Kidney (tissue), 14 donors: Measurements from ENCODE around the gene CPHXL2. TPM values are rescaled to one million over a fixed set of nuclear protein-coding genes. Genes with fewer than 3 reads are reported as not detected.

Experiments used
- DNase-seq, 5 donors: peaks; one replicate each; pipeline ENCODE4 v3.0.0-alpha.2; 2013 to 2020
- FAIRE-seq: peaks from 2 replicates; lab custom pipeline; 2012; peaks lifted over from hg19 to GRCh38; lab: Jason Lieb, UNC
- H3K27ac ChIP-seq, 2 donors: one replicate each; pipeline ENCODE4 v1.7.0; 2013; ENCODE audit warnings: low read depth in 2 of 2, low read length in 2 of 2, inconsistent platforms in 1 of 2
- H3K27me3 ChIP-seq: one replicate; pipeline ENCODE4 v1.7.1; 2013; ENCODE audit warnings: low read length, inconsistent platforms; ENCODE audit not compliant: control insufficient read depth, insufficient read depth
- H3K36me3 ChIP-seq, 3 donors: one replicate each; pipeline versions ENCODE4 v1.7.0 to v1.7.1; 2013; ENCODE audit warnings: low read length in 3 of 3, control low read depth in 1 of 3, inconsistent platforms in 1 of 3; ENCODE audit not compliant: insufficient read depth in 3 of 3, control insufficient read depth in 2 of 3
- H3K4me1 ChIP-seq, 3 donors: one replicate each; pipeline versions ENCODE4 v1.7.0 to v1.7.1; 2013; ENCODE audit warnings: low read length in 3 of 3, inconsistent platforms in 1 of 3, low read depth in 1 of 3; ENCODE audit not compliant: control insufficient read depth in 2 of 3, insufficient read depth in 2 of 3
- H3K4me3 ChIP-seq, 3 donors: one replicate each; pipeline versions ENCODE4 v1.7.0 to v1.8.1; 2013; ENCODE audit warnings: low read length in 3 of 3, control low read depth in 1 of 3, inconsistent platforms in 1 of 3
- H3K9ac ChIP-seq, 3 donors: one replicate each; pipeline versions ENCODE4 v1.7.0 to v1.7.1; 2013; ENCODE audit warnings: low read length in 3 of 3, control low read depth in 1 of 3, inconsistent platforms in 1 of 3
- H3K9me3 ChIP-seq, 3 donors: one replicate each; pipeline versions ENCODE4 v1.7.0 to v1.7.1; 2013; ENCODE audit warnings: low read length in 3 of 3, control low read depth in 1 of 3, inconsistent platforms in 1 of 3; ENCODE audit not compliant: control insufficient read depth in 2 of 3, insufficient read depth in 1 of 3
- CTCF ChIP-seq: IDR thresholded peaks from 3 replicates; pipeline ENCODE4 v1.5.1; 2012; ENCODE audit warnings: mild to moderate bottlenecking, moderate library complexity, borderline replicate concordance; ENCODE audit not compliant: insufficient read depth; ENCODE audit errors: extremely low read depth
- intact Hi-C: fragments of 100-400 bp; cut with DNase I; formaldehyde crosslinking; loops from one replicate; pipeline ENCODE4 v1.11.1; 2022
- polyA plus RNA-seq: library from polyadenylated mRNA; stranded (reverse); fragments of 350-450 nt; fragmentation: Illumina TruSeq; extraction: RNeasy Lipid Tissue Mini Kit (QIAGEN cat#74804); gene quantifications from one replicate; pipeline ENCODE4 v1.2.3, GENCODE V29; 2014; ENCODE audit warnings: low read depth, low replicate concordance; ENCODE audit not compliant: insufficient read depth
- total RNA-seq: library from RNA; stranded (reverse); fragmentation: NEBNext Ultra II Directional; extraction: Animal tissue kit (Norgen Biotek cat#: 25700); gene quantifications from one replicate; pipeline ENCODE4 v1.2.1, GENCODE V29; 2021
- donor health status: control.
- donor health status: control.
- donor health status: control.
- donor health status: control.
- donor health status: control.
- donor health status: DM: yes; HTN: yes; CAD: no.
- donor health status: Normal renal cell carcinoma (clear cell type).

The CPHXL2 gene
- total and polyA plus RNA-seq, 2 donors from 2014 or later = not detected

- Histone ChIP-seq H3K27ac (no peak overlapping the region), H3K36me3 (no peaks in the 10 kb centered on the region), H3K9me3 (no peaks in the 10 kb centered on the region), H3K4me1 (no peaks in the 10 kb centered on the region), H3K4me3 (no peak overlapping the region), H3K9ac (no peak overlapping the region), H3K27me3 (no peaks in the 10 kb centered on the region)
- TF ChIP-seq CTCF = no peak
- intact Hi-C loops = no loop called here
- DNase-seq (no peak), FAIRE-seq (no peak)
These were observed 10.6 kb upstream of the CPHXL2 start for GRCh38 chr16:75687361-75687760.

- H3K4me3 ChIP-seq = no peak overlapping the region
- no peaks in the 10 kb centered on the region for H3K27me3 ChIP-seq
- DNase-seq (no peak), FAIRE-seq (no peak)
- intact Hi-C loops = no loop called here
- H3K27ac ChIP-seq = no peak overlapping the region
- H3K4me1 ChIP-seq = no peaks in the 10 kb centered on the region
- H3K9ac ChIP-seq = no peak overlapping the region
- no peaks in the 10 kb centered on the region for H3K9me3 ChIP-seq
- no peaks in the 10 kb centered on the region for H3K36me3 ChIP-seq
- no peak for TF ChIP-seq CTCF
These were observed 5.5 kb upstream of the CPHXL2 start for GRCh38 chr16:75682308-75682707.

GRCh38 chr16:75679366-75679765 lies 2.6 kb upstream of the CPHXL2 start:
- Histone ChIP-seq H3K4me1 (no peaks in the 10 kb centered on the region), H3K27me3 (no peaks in the 10 kb centered on the region), H3K27ac (no peak overlapping the region), H3K36me3 (no peaks in the 10 kb centered on the region), H3K4me3 (no peak overlapping the region), H3K9me3 (no peaks in the 10 kb centered on the region), H3K9ac (no peak overlapping the region)
- intact Hi-C loops = no loop called here
- FAIRE-seq = no peak
- TF ChIP-seq CTCF = no peak
- DNase-seq = no peak

GRCh38 chr16:75667503-75667902 lies 9.3 kb downstream of the CPHXL2 start:
- no peak for TF ChIP-seq CTCF
- intact Hi-C loops = no loop called here
- no peaks in the 10 kb centered on the region for H3K4me1 ChIP-seq
- H3K27me3 ChIP-seq = no peaks in the 10 kb centered on the region
- H3K4me3 ChIP-seq = no peak overlapping the region
- no peak overlapping the region for H3K9ac ChIP-seq
- FAIRE-seq = no peak
- DNase-seq = no peak
- H3K9me3 ChIP-seq = no peaks in the 10 kb centered on the region
- H3K27ac ChIP-seq = no peak overlapping the region
- no peaks in the 10 kb centered on the region for H3K36me3 ChIP-seq
